Epithelial cell of esophagus (primary cell): ENCODE measurements around the gene GREM1.

Source experiments
- DNase-seq: peaks from one replicate; pipeline ENCODE4 v3.0.0; 2010; ENCODE audit warnings: low read depth
- H3K4me3 ChIP-seq: 2 replicates; pipeline ENCODE4 v1.5.1; 2011; ENCODE audit warnings: mild to moderate bottlenecking, low read length, control low read depth
- CTCF ChIP-seq: IDR thresholded peaks from 2 replicates; pipeline ENCODE4 v1.5.1; 2011; ENCODE audit warnings: low read depth, mild to moderate bottlenecking, low read length, control low read depth, inconsistent platforms; ENCODE audit not compliant: insufficient read depth; ENCODE audit errors: missing control alignments

Gene GREM1

GRCh38 chr15:32692286-32692685, 25.5 kb upstream of the GREM1 start:
- no peak for TF ChIP-seq CTCF
- DNase-seq = no peak

GRCh38 chr15:32694222-32694983, 23.4 kb upstream of the GREM1 start:
- no peak for TF ChIP-seq CTCF
- peak; percentile 35 for DNase-seq
- H3K4me3 ChIP-seq = no peak overlapping the region

More at GRCh38 chr15:32692286-32692685, 25.5 kb upstream of the GREM1 start:
- H3K4me3 ChIP-seq = no peak overlapping the region

- TF ChIP-seq CTCF = no peak
- no peak overlapping the region for H3K4me3 ChIP-seq
- DNase-seq = peak; percentile 28
Measured at GRCh38 chr15:32698773-32699390, 18.9 kb upstream of the GREM1 start.

GRCh38 chr15:32700501-32701150, 17.2 kb upstream of the GREM1 start:
- no peak overlapping the region for H3K4me3 ChIP-seq
- DNase-seq = no peak
- TF ChIP-seq CTCF = no peak

GRCh38 chr15:32701863-32702262, 15.9 kb upstream of the GREM1 start:
- no peak overlapping the region for H3K4me3 ChIP-seq
- no peak for DNase-seq
- no peak for TF ChIP-seq CTCF

GRCh38 chr15:32704395-32704981, 13.3 kb upstream of the GREM1 start:
- TF ChIP-seq CTCF = no peak
- DNase-seq = no peak
- H3K4me3 ChIP-seq = no peak overlapping the region
